CD4-positive, alpha-beta memory T cell (primary cell): ENCODE results near the gene TMEM14C. TPM values are rescaled to one million over a fixed set of nuclear protein-coding genes. Genes with fewer than 3 reads are reported as not detected.
"Not testable (repeated sequence)": the region's sequence is repeated elsewhere in the genome, so short reads cannot be mapped to it uniquely, and the experiment has no call there.

ENCODE experiments used
- CTCF ChIA-PET: fragments of 350-600 bp; sonication (Branson Sonifier 250); formaldehyde crosslinking; loops from one replicate; lab custom pipeline; 2021; ENCODE audit warnings: inconsistent platforms; ENCODE audit not compliant: partially characterized antibody; lab: Charles Lee
- POLR2A ChIA-PET: fragments of 350-600 bp; sonication (Branson Sonifier 250); formaldehyde crosslinking; loops from one replicate; lab custom pipeline; 2021; ENCODE audit not compliant: partially characterized antibody; lab: Charles Lee
- DNase-seq, 5 donors: peaks; one replicate each; pipeline versions ENCODE4 v3.0.0 to v3.0.0-alpha.2; 2020 to 2022; ENCODE audit warnings: mixed read lengths in 1 of 5
- H3K27ac ChIP-seq: one replicate; pipeline ENCODE4 v1.7.0; 2013; ENCODE audit warnings: low read depth, low read length
- H3K27me3 ChIP-seq: 2 replicates; pipeline ENCODE4 v1.7.0; 2013; ENCODE audit warnings: mild to moderate bottlenecking, low read length, moderate library complexity; ENCODE audit not compliant: insufficient read depth
- H3K36me3 ChIP-seq: 2 replicates; pipeline ENCODE4 v1.7.0; 2013; ENCODE audit warnings: mild to moderate bottlenecking, low read length, moderate library complexity; ENCODE audit not compliant: insufficient read depth
- H3K4me1 ChIP-seq: 2 replicates; pipeline ENCODE4 v1.7.0; 2013; ENCODE audit warnings: mild to moderate bottlenecking, low read length, moderate library complexity; ENCODE audit not compliant: insufficient read depth
- H3K4me3 ChIP-seq, 2 donors: one replicate each; pipeline ENCODE4 v1.7.0; 2013; ENCODE audit warnings: low read length in 2 of 2, mild to moderate bottlenecking in 1 of 2
- H3K9me3 ChIP-seq, 2 donors: one replicate each; pipeline ENCODE4 v1.7.0; 2013; ENCODE audit warnings: low read length in 2 of 2, control low read depth in 1 of 2; ENCODE audit not compliant: control insufficient read depth in 1 of 2
- H3K27ac Mint-ChIP-seq, 7 donors: one replicate each; pipeline ENCODE4 v1.8.0; 2020 to 2021; ENCODE audit warnings: mixed read lengths in 7 of 7, mild to moderate bottlenecking in 6 of 7, inconsistent platforms in 3 of 7, moderate library complexity in 3 of 7
- H3K27me3 Mint-ChIP-seq, 2 donors: one replicate each; pipeline ENCODE4 v1.8.0; 2020 to 2021; ENCODE audit warnings: mixed read lengths in 2 of 2
- H3K36me3 Mint-ChIP-seq, 2 donors: one replicate each; pipeline ENCODE4 v1.8.0; 2020 to 2021; ENCODE audit warnings: mixed read lengths in 2 of 2, inconsistent platforms in 1 of 2, mild to moderate bottlenecking in 1 of 2
- H3K4me1 Mint-ChIP-seq, 4 donors: one replicate each; pipeline ENCODE4 v1.8.0; 2020 to 2021; ENCODE audit warnings: mixed read lengths in 4 of 4, mild to moderate bottlenecking in 1 of 4
- H3K4me3 Mint-ChIP-seq, 8 donors: one replicate each; pipeline ENCODE4 v1.8.0; 2020 to 2021; ENCODE audit warnings: mixed read lengths in 8 of 8, mild to moderate bottlenecking in 7 of 8, moderate library complexity in 6 of 8, inconsistent platforms in 3 of 8
- H3K9me3 Mint-ChIP-seq, 8 donors: one replicate each; pipeline ENCODE4 v1.8.0; 2020 to 2021; ENCODE audit warnings: mixed read lengths in 8 of 8, mild to moderate bottlenecking in 5 of 8, inconsistent platforms in 3 of 8, moderate library complexity in 1 of 8
- intact Hi-C: fragments of 100-400 bp; cut with micrococcal nuclease; formaldehyde crosslinking; loops from one replicate; pipeline ENCODE4 v1.15.1; 2023
- polyA plus RNA-seq, 2 donors: library from polyadenylated mRNA; unstranded; fragments of 300-500 nt; fragmentation: Illumina TruSeq; gene quantifications; one replicate each; pipeline ENCODE4 v1.2.3, GENCODE V29; 2021
- total RNA-seq, 2 experiments: library from RNA; stranded (reverse); gene quantifications; one replicate each; pipeline ENCODE4 v1.2.3, GENCODE V29; 2021

TMEM14C gene
- total and polyA plus RNA-seq, 4 experiments from 2014 or later = 34.1 to 107 (median 63.6) TPM

DNA sequence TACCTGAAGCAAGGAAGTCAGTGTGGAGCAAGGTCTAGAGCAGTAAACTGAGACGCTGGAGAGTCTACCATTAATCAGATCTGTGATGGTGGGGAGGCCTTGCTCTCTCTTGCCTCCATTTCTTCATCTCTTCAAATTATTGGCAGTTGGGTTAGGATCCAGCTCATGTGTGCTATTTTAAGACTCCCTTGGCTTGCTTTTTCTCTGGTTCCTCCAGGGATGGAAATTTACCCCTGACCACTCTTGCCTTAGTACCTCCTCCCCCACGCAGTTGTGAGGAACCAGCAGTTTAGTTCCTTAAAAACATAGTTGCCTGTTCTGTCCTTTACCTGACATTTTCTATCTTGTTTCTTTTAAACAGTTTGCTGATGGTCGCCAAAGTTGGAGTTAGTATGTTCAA is 7.4 kb downstream of the TMEM14C start:
- peak overlapping the region in 1 of 7 donors; percentile 33 for H3K27ac Mint-ChIP-seq

DNA sequence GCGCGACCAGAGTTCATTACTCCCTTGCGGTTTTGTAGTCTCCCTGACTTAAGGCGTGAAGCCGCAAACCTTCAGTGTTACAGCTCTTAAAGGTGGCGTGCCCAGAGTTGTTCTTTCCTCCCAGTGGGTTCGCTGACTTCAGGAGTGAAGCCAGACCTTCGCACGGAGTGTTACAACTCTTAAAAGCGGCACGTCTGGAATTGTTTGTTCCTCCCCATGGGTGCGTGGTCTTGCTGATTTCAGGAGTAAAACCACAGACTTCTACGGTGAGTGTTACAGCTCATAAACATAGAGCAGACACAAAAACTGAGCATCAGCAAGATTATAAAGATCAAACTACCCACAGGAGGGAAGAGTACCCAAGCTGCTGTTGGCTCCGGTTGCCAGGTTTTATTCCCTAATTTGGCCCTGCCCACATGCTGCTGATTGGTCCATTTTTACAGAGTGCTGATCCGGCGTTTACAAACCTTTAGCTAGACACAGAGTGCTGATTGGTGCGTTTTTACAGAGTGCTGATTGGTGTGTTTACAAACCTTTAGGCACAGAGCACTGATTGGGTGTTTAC is 10.4 kb downstream of the TMEM14C start:
- Histone ChIP-seq H3K27ac (no peak overlapping the region), H3K4me3 (no peak overlapping the region), H3K36me3 (peaks cover 8% of the 10 kb centered on the region), H3K9me3 (no peaks in the 10 kb centered on the region), H3K4me1 (no peaks in the 10 kb centered on the region), H3K27me3 (no peaks in the 10 kb centered on the region)
- intact Hi-C loops = no loop called here
- Mint-ChIP-seq H3K27me3 (no peaks in the 10 kb centered on the region), H3K27ac (no peak overlapping the region), H3K9me3 (no peaks in the 10 kb centered on the region), H3K4me1 (peaks cover 0 to 4% (median under 1%) of the 10 kb centered on the region in 4 donors), H3K4me3 (no peak overlapping the region), H3K36me3 (peaks cover 20 to 23% of the 10 kb centered on the region in 2 donors)
- CTCF ChIA-PET = interaction anchor here (1.0 kb wide), 1 partner anchor 9 kb away, joined by 3 read pairs; no protein-coding TSS in a partner anchor
- no peak for DNase-seq
- POLR2A ChIA-PET = interaction anchor here (1.0 to 1.6 kb wide), 2 partner anchors 13 to 38 kb away, joined by 3 read pairs; partner anchors contain the start of genes C6orf52 and PAK1IP1

More for the DNA sequence above, 7.4 kb downstream of the TMEM14C start:
- intact Hi-C loops = no loop called here
- ChIA-PET POLR2A (no interaction called here), CTCF (no interaction called here)
- no peak overlapping the region for H3K27ac ChIP-seq
- H3K4me3 ChIP-seq = no peak overlapping the region
- Mint-ChIP-seq H3K9me3 (no peaks in the 10 kb centered on the region), H3K36me3 (peaks cover 24 to 38% of the 10 kb centered on the region in 2 donors), H3K4me3 (no peak overlapping the region), H3K4me1 (peaks cover 7 to 21% (median 11%) of the 10 kb centered on the region in 4 donors), H3K27me3 (no peaks in the 10 kb centered on the region)
- no peak for DNase-seq
- H3K36me3 ChIP-seq = peaks cover 12% of the 10 kb centered on the region
- peaks cover 2% of the 10 kb centered on the region for H3K4me1 ChIP-seq
- no peaks in the 10 kb centered on the region for H3K27me3 ChIP-seq
- no peaks in the 10 kb centered on the region for H3K9me3 ChIP-seq

- no peak for DNase-seq
- no peak overlapping the region for H3K4me3 ChIP-seq
- peaks cover 5% of the 10 kb centered on the region for H3K36me3 ChIP-seq
- H3K9me3 ChIP-seq = no peaks in the 10 kb centered on the region
- H3K4me3 Mint-ChIP-seq = no peak overlapping the region
- peaks cover 17 to 20% of the 10 kb centered on the region in 2 donors for H3K36me3 Mint-ChIP-seq
- no peaks in the 10 kb centered on the region for H3K4me1 Mint-ChIP-seq
- no peaks in the 10 kb centered on the region for H3K9me3 Mint-ChIP-seq
- intact Hi-C loops = no loop called here
- H3K27ac ChIP-seq = no peak overlapping the region
- CTCF ChIA-PET = interaction anchor here (1.0 kb wide), 1 partner anchor 9 kb away, joined by 3 read pairs; no protein-coding TSS in a partner anchor
- peak overlapping the region in 2 of 7 donors; percentile 63 to 76 for H3K27ac Mint-ChIP-seq
- H3K27me3 Mint-ChIP-seq = no peaks in the 10 kb centered on the region
- no peaks in the 10 kb centered on the region for H3K4me1 ChIP-seq
- no peaks in the 10 kb centered on the region for H3K27me3 ChIP-seq
- POLR2A ChIA-PET = interaction anchor here (1.4 to 1.6 kb wide), 2 partner anchors 13 to 14 kb away, joined by 3 to 5 read pairs; partner anchors contain the start of gene TMEM14B
Measured at GRCh38 chr6:10733863-10734262, 11.0 kb downstream of the TMEM14C start.

DNA sequence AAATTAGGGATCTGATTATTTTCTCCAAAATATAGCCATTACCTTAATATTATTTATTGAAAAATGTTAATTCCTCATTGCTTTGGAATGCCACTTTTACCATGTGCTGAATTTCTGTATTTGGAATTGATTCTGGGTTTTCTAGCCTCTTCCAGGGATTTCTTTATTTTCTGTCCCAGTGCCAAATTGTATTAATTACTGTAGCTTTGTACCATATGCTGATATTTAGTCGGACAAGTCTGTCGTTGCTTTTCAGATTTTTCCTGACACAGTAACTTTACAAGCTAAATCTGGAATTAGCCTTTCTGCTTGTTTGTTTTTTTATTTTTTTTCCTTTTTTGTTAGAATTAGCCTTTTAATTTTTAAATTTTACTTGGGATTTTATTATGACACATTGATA is 13.9 kb downstream of the TMEM14C start:
- no peaks in the 10 kb centered on the region for H3K4me1 ChIP-seq
- H3K4me3 ChIP-seq = no peak overlapping the region
- Mint-ChIP-seq H3K4me3 (no peak overlapping the region), H3K36me3 (peaks cover 9 to 12% of the 10 kb centered on the region in 2 donors), H3K4me1 (no peaks in the 10 kb centered on the region), H3K27ac (no peak overlapping the region), H3K9me3 (no peaks in the 10 kb centered on the region), H3K27me3 (no peaks in the 10 kb centered on the region)
- no peak overlapping the region for H3K27ac ChIP-seq
- no peaks in the 10 kb centered on the region for H3K36me3 ChIP-seq
- POLR2A ChIA-PET = no interaction called here
- CTCF ChIA-PET = no interaction called here
- no peaks in the 10 kb centered on the region for H3K27me3 ChIP-seq
- intact Hi-C loops = no loop called here
- DNase-seq = no peak
- H3K9me3 ChIP-seq = no peaks in the 10 kb centered on the region

- ChIA-PET POLR2A (no interaction called here), CTCF (interaction anchor here (1.8 kb wide), 1 partner anchor 21 kb away, joined by 5 read pairs; no protein-coding TSS in a partner anchor)
- peaks cover 0 to 6% (median 2%) of the 10 kb centered on the region in 4 donors for H3K4me1 Mint-ChIP-seq
- Histone ChIP-seq H3K27me3 (no peaks in the 10 kb centered on the region), H3K27ac (no peak overlapping the region), H3K9me3 (no peaks in the 10 kb centered on the region), H3K36me3 (no peaks in the 10 kb centered on the region), H3K4me1 (no peaks in the 10 kb centered on the region), H3K4me3 (no peak overlapping the region)
- H3K4me3 Mint-ChIP-seq = no peak overlapping the region
- H3K9me3 Mint-ChIP-seq = no peaks in the 10 kb centered on the region
- DNase-seq = no peak
- intact Hi-C loops = no loop called here
- no peak overlapping the region for H3K27ac Mint-ChIP-seq
- H3K27me3 Mint-ChIP-seq = no peaks in the 10 kb centered on the region
- H3K36me3 Mint-ChIP-seq = peaks cover 0 to 2% of the 10 kb centered on the region in 2 donors
Measured at GRCh38 chr6:10740061-10740460, 17.2 kb downstream of the TMEM14C start.

DNA sequence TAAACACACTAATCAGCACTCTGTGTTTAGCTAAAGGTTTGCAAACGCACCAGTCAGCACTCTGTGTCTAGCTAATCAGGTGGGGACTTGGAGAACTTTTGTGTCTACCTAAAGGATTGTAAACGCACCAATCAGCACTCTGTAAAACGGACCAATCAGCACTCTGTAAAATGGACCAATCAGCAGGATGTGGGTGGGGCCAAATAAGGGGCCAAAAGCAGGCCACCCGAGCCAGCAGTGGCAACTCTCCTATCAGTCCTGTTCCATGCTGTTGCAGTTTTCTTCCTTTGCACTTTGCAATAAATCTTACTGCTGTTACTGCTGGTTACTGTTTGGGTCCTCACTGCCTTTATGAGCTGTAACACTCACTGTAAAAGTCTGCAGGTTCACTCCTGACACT is 18.8 kb downstream of the TMEM14C start:
- H3K36me3 Mint-ChIP-seq, intact Hi-C loops, H3K4me3 ChIP-seq, H3K27me3 ChIP-seq, H3K27ac ChIP-seq, H3K9me3 Mint-ChIP-seq, H3K36me3 ChIP-seq, H3K27me3 Mint-ChIP-seq, H3K9me3 ChIP-seq, DNase-seq, H3K4me1 ChIP-seq, H3K4me3 Mint-ChIP-seq: not testable (repeated sequence)
- Mint-ChIP-seq H3K4me1 (peaks cover 2 to 22% (median 8%) of the 10 kb centered on the region in 4 donors), H3K27ac (peak overlapping the region in 1 of 7 donors; percentile 19)
- CTCF ChIA-PET = interaction anchor here (1.1 to 1.8 kb wide), 3 partner anchors 8 to 23 kb away, joined by 3 to 5 read pairs (median 4); no protein-coding TSS in a partner anchor
- POLR2A ChIA-PET = interaction anchor here (0.8 kb wide), 1 partner anchor 47 kb away, joined by 3 read pairs; the partner anchor contains the start of genes C6orf52 and PAK1IP1

DNA sequence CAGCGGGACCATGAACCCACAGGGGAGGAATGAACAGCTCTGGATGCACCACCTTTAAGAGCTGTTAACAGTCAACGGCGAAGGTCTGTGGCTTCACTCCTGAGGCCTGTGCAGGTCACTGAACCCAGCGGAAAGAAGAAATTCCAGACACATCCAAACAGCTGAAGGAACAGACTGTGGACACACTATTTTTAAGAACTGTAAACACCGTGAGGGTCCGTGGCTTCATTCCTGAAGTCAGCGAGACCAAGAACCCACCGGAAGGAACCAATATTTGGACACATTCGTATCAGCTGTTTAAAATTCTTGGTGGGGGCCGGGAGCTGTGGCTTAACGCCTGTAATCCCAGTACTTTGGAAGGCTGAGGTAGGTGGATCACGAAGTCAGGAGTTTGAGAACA is 19.4 kb downstream of the TMEM14C start:
- no peak overlapping the region for H3K27ac ChIP-seq
- DNase-seq = no peak
- intact Hi-C loops = no loop called here
- no peaks in the 10 kb centered on the region for H3K36me3 ChIP-seq
- no peak overlapping the region for H3K4me3 ChIP-seq
- ChIA-PET POLR2A (interaction anchor here (0.8 kb wide), 1 partner anchor 48 kb away, joined by 3 read pairs; the partner anchor contains the start of genes C6orf52 and PAK1IP1), CTCF (interaction anchor here (1.1 to 1.4 kb wide), 2 partner anchors 9 to 14 kb away, joined by 3 to 4 read pairs; no protein-coding TSS in a partner anchor)
- H3K9me3 Mint-ChIP-seq = no peaks in the 10 kb centered on the region
- no peaks in the 10 kb centered on the region for H3K9me3 ChIP-seq
- H3K4me3 Mint-ChIP-seq = no peak overlapping the region
- H3K36me3 Mint-ChIP-seq = peaks cover 0 to 4% of the 10 kb centered on the region in 2 donors
- H3K27ac Mint-ChIP-seq = peak overlapping the region in 1 of 7 donors; percentile 19
- peaks cover 6 to 28% (median 13%) of the 10 kb centered on the region in 4 donors for H3K4me1 Mint-ChIP-seq
- H3K4me1 ChIP-seq = peaks cover 10% of the 10 kb centered on the region
- no peaks in the 10 kb centered on the region for H3K27me3 ChIP-seq
- no peaks in the 10 kb centered on the region for H3K27me3 Mint-ChIP-seq
